ENCODE results near the gene C11orf91.
A peak's percentile ranks its signal among the peaks of the same experiment; 100 is the strongest.
"Not testable (repeated sequence)": the region's sequence is repeated elsewhere in the genome, so short reads cannot be mapped to it uniquely, and the experiment has no call there.

The C11orf91 gene

GRCh38 chr11:33700502-33701271, at the start of gene C11orf91:
Gene C11orf91, minus strand, starts transcription at chr11:33700826. Its CDS starts 86 bp downstream, at chr11:33700740.
- DNase-seq = peak; percentile 98

GRCh38 chr11:33747979-33748378, 47.4 kb upstream of the C11orf91 start:
- no peak for DNase-seq

GRCh38 chr11:33743291-33743690, 42.7 kb upstream of the C11orf91 start:
- DNase-seq = no peak

- no peak for DNase-seq
Observed at GRCh38 chr11:33742249-33742851, 41.7 kb upstream of the C11orf91 start.

- no peak for DNase-seq
Observed at GRCh38 chr11:33741806-33742205, 41.2 kb upstream of the C11orf91 start.

- no peak for DNase-seq
Observed at GRCh38 chr11:33737362-33737821, 36.8 kb upstream of the C11orf91 start.

GRCh38 chr11:33736148-33736812, 35.7 kb upstream of the C11orf91 start, which contains the start of gene CD59:
Gene CD59, minus strand, starts transcription at chr11:33736423. Its CDS starts 13,978 bp downstream, at chr11:33722445.
- peak; percentile 91 for DNase-seq

GRCh38 chr11:33735271-33736147, 34.9 kb upstream of the C11orf91 start:
- peak; percentile 69 for DNase-seq

- DNase-seq = no peak
Observed at GRCh38 chr11:33734441-33735270, 34.0 kb upstream of the C11orf91 start.

GRCh38 chr11:33733980-33734379, 33.4 kb upstream of the C11orf91 start:
- DNase-seq = no peak

GRCh38 chr11:33731723-33732531, 31.3 kb upstream of the C11orf91 start:
- no peak for DNase-seq

- no peak for DNase-seq
Observed at GRCh38 chr11:33730716-33731115, 30.1 kb upstream of the C11orf91 start.

GRCh38 chr11:33729072-33729664, 28.5 kb upstream of the C11orf91 start:
- not testable (repeated sequence) for DNase-seq

GRCh38 chr11:33727539-33727938, 26.9 kb upstream of the C11orf91 start:
- DNase-seq = not testable (repeated sequence)

- DNase-seq = no peak
Observed at GRCh38 chr11:33725496-33725895, 24.9 kb upstream of the C11orf91 start.

GRCh38 chr11:33724644-33725035, 24.0 kb upstream of the C11orf91 start:
- no peak for DNase-seq

GRCh38 chr11:33723238-33723881, 22.7 kb upstream of the C11orf91 start:
- DNase-seq = no peak

- DNase-seq = peak; percentile 80
Observed at GRCh38 chr11:33722590-33723234, 22.1 kb upstream of the C11orf91 start.

GRCh38 chr11:33721984-33722383, 21.4 kb upstream of the C11orf91 start:
- DNase-seq = no peak
